SKM-1 (cell line): ENCODE data around the gene PDCD1LG2.

Experiments
- DNase-seq: peaks from one replicate; lab custom pipeline; 2025; ENCODE audit not compliant: unreplicated experiment; lab: John Stamatoyannopoulos, UW

Gene PDCD1LG2

GRCh38 chr9:5608298-5609225 lies 98.2 kb downstream of the PDCD1LG2 start:
- peak; percentile 12 for DNase-seq

- no peak for DNase-seq
These were observed 98.9 kb downstream of the PDCD1LG2 start for GRCh38 chr9:5609226-5609596.

- no peak for DNase-seq
These were observed 100.2 kb downstream of the PDCD1LG2 start for GRCh38 chr9:5610491-5610890.

- DNase-seq, result no peak
These were observed 101.2 kb downstream of the PDCD1LG2 start for GRCh38 chr9:5611321-5612184.

- no peak for DNase-seq
These were observed 101.8 kb downstream of the PDCD1LG2 start for GRCh38 chr9:5612185-5612530.

- DNase-seq, result no peak
These were observed 103.9 kb downstream of the PDCD1LG2 start for GRCh38 chr9:5614192-5614591.

- no peak for DNase-seq
These were observed 104.7 kb downstream of the PDCD1LG2 start for GRCh38 chr9:5614985-5615384.

GRCh38 chr9:5617749-5618148 lies 107.4 kb downstream of the PDCD1LG2 start:
- peak; percentile 51 for DNase-seq

- DNase-seq, result no peak
These were observed 110.2 kb downstream of the PDCD1LG2 start for GRCh38 chr9:5620494-5620893.
